ENCODE results near the gene ZNF334.

- no peak for TF ChIP-seq CTCF (IDR thresholded peaks at IDR 0.05)
- TF ChIP-seq, protein P1, sequence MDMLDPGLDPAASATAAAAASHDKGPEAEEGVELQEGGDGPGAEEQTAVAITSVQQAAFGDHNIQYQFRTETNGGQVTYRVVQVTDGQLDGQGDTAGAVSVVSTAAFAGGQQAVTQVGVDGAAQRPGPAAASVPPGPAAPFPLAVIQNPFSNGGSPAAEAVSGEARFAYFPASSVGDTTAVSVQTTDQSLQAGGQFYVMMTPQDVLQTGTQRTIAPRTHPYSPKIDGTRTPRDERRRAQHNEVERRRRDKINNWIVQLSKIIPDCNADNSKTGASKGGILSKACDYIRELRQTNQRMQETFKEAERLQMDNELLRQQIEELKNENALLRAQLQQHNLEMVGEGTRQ (IDR thresholded peaks at IDR 0.05): no peak
- no peak for TF ChIP-seq POLR2A (IDR thresholded peaks at IDR 0.05; ENCODE audit: low read length)
- TF ChIP-seq JUN (IDR thresholded peaks at IDR 0.05): no peak
- no peak for TF ChIP-seq CEBPB (IDR thresholded peaks at IDR 0.05)
- TF ChIP-seq, protein P2, sequence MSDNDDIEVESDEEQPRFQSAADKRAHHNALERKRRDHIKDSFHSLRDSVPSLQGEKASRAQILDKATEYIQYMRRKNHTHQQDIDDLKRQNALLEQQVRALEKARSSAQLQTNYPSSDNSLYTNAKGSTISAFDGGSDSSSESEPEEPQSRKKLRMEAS (IDR thresholded peaks at IDR 0.05): no peak
Observed at GRCh38 chr20:46501337-46501942, 11.9 kb downstream of the ZNF334 start.
